Activated T-helper 9 cell treated with anti-CD3 and anti-CD28 coated beads, Interleukin-2, amount 50 U/mL, for 16 hours (primary cell): Measurements from ENCODE around the gene MYRFL.
"Not testable (repeated sequence)": the region's sequence is repeated elsewhere in the genome, so short reads cannot be mapped to it uniquely, and the experiment has no call there.

Experiments used
- DNase-seq: peaks from one replicate; pipeline ENCODE4 v3.0.0-alpha.2; 2020; ENCODE audit warnings: low read depth

Gene MYRFL

DNA sequence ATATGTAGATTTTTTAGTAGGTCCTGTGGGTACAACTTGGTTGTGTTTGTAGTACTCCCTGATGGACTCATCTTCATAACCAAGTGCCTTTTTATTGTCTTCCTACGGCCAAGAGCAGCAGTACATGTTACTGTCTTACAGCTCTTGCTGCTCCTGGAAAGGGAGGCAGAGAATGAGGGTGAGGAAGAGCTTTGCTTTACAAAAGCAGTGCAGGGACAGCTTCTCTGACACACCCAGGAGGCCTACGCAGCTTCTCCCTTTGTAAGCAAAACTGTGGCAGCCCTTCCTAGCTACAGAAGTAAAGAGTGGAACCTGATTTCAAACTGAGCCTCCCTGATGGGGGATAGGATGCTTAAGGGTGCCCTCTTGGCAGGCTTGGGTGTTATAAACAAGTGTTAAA is 18.6 kb downstream of the MYRFL start:
- no peak for DNase-seq

DNA sequence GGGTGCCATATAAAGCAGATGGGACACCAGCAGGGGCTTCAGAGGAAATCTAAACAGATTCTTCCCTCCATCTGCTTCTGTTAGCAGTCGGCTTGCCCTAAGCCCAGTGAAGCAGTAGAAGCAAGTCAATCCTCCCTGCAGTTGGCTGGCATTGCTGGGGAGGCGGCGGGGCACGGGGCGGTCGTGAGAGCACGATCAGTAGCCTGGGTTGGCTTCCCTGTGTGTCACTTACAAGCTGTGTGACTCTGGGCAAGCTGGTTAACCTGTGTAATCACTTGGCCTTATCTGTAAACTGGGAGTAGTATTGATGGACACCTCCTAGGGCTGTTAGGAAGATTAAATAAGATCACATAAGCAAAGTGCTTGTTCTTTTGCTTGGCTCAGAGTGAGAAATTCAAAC is 19.4 kb downstream of the MYRFL start:
- DNase-seq, result no peak

DNA sequence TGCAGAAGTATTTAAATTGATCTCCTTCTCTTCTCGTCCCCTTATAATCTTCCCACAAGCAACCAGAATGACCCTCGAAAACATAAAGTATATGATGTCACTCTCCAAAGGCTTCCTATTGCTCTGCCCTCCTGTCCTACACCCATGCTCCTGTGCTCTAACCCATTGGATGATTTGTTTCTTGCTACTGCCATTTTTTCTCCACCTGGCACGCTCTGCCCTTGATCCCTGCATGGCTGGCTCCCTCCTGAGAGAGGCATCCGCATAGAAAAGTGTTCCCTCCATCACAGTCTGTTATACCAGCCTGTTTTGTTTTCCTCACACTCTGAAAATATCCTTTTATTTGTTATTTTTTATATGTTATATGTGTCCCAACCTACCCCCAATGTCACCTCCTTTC is 19.8 kb downstream of the MYRFL start:
- no peak for DNase-seq

DNA sequence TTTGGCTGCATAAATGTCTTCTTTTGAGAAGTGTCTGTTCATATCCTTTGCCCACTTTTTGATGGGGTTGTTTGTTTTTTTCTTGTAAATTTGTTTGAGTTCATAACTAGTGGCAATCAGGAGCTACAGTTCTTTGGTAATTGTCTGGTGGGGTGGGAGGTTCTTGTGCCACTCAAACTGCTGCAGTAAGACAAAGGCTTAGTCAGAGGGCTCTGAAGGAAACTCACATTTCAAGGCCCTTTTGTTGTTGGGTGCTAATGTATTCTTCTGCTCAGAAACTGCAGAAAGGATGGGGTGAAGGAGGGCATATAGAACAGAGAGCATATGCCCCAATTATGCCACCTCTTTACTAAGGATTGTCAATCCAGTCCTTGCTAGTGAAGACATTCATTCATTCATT is 21.9 kb downstream of the MYRFL start:
- DNase-seq, result no peak

DNA sequence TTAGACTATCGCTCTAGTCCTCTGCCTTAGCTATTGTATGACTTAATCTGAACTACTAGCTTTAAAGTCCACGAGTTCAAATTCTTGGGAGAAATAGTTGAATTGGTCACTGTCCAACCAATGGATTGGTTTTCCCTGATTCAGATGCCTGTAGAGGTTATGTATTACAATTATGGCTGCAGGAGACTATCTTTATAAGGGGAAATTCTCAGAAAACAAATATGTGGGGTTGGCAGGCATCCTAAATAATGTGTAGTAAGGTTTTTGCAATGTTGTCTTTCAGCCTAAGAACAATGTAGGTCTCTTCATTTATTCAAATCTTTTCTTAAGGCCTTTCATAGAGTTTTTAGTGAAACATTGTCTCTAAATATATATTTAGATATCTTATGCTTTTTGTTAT is 26.9 kb downstream of the MYRFL start:
- DNase-seq, result no peak

DNA sequence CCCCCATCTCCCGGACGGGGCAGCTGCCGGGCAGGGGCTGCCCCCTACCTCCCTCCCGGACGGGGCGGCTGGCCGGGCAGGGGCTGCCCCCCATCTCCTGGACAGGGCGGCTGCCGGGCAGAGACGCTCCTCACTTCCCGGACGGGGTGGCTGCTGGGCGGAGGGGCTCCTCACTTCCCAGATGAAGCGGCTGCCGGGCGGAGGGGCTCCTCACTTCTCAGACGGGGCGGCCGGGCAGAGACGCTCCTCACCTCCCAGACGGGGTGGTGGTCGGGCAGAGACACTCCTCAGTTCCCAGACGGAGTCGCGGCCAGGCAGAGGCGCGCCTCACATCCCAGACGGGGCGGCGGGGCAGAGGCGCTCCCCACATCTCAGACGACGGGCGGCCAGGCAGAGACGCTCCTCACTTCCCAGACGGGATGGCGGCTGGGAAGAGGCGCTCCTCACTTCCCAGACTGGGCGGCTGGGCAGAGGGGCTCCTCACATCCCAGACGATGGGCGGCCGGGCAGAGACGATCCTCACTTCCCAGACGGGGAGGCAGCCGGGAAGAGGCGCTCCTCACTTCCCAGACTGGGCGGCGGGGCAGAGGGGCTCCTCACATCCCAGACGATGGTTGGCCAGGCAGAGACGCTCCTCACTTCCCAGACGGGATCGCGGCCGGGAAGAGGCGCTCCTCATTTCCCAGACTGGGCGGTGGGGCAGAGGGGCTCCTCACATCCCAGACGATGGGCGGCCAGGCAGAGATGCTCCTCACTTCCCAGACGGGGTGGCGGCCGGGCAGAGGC is 28.3 kb downstream of the MYRFL start:
- not testable (repeated sequence) for DNase-seq

DNA sequence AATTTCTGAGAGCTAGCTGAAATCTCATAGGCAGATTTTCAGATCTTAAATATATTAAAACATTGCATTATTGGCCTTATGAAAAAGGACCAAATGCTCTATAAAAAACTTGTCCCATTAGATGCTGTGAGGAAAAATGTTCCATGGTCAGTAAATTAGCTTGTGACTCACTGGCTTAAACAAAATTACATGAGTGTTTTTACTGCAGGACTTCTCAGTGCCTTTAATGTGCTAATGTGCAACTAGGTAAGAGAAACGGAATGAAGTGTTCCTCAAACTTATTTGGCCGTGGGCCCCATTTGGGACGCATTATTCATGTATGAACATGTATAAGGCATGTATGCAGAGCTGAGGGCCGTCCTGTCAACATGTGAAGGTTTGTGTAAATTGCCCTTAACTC is 41.7 kb downstream of the MYRFL start:
- DNase-seq, result no peak

DNA sequence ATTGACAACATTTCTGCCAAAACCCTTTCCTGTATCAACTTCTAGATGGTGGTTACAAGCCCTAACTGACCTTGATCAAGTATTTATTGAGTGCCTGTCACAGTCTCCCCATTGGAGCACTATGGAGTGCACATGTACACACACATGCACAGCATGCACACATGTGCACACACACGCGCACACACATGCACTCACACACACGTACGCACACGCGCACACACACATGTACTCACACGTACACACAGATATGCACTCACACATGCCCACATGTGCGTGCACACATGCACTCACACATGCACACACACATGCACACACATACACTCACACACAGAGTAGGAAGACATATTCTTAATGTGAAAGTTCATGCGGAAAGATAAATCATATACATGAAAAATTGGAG is 43.7 kb downstream of the MYRFL start:
- no peak for DNase-seq

DNA sequence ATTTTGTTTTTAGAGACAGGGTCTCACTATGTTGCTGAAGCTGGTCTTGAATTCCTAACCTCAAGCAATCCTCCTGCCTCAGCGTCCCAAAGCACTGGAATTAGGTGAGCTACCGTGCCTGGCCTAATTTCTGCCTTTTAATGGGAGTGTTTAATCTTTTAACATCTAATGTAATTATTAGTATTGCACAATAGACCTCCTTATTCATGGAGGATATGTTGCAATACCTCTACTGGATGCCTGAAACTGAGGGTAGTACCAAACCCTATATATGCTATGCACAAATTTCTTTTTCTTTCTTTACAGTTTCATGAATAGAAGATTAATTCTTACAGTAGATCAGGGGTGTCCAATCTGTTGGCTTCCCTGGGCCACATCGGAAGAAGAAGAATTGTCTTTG is 47.8 kb downstream of the MYRFL start:
- no peak for DNase-seq

DNA sequence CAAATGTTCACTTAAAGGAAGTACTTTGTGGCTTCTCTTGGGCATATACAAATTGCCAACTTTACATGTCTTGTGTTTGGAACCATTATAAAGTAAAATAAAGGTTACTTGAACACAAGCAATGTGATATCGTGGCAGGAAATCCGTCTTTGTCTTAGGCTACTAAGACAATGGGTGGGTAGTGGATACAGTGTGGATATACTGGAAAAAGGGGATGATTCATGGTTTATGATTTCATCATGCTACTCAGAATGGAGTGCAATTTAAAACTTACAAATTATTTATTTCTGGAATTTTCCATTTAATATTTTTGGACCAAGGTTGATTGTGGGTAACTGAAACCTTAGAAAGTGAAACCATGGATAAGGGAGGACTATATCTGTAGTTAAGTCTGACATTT is 48.4 kb downstream of the MYRFL start:
- no peak for DNase-seq

DNA sequence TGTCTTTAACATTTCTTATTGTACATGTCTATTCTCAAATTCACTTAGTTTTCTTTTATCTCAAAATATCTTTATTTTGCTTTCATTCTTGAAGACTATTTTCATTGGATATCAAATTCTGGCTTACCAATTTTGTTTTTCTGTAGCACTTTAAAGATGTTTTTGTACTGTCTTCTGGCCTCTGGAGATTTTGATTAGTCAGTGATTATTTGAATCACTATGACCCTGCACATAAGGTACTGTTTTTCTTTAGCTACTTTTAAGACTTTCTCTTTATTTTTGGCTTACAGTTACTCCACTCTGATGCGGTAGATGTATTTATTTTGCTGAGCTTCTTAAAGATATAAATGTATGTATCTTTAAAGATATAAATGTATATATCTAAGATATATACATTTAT is 49.6 kb downstream of the MYRFL start:
- DNase-seq, result no peak

DNA sequence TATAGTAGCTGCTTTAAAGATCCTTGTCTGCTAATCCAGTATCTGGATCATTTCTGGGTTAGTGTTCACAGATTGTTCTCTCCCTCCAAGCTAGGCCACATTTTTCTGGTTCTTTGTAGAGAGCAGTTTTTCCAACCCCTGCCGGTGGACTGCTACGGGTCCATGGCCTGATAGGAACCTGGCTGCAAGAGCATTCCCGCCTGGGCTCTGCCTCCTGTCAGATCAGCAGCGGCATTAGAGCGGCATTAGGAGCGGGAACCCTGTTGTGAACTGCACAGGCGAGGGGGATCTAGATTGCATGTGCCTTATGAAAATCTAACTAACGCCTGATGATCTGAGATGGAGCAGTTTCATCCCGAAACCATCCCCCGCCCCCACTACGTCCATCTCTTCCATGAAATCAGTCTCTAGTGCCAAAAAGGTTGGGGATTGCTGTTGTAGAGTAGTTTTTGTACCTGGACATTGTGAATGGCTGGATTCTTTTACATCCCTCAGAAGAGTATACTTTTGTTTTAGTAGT is 50.4 kb downstream of the MYRFL start:
- DNase-seq, result no peak

DNA sequence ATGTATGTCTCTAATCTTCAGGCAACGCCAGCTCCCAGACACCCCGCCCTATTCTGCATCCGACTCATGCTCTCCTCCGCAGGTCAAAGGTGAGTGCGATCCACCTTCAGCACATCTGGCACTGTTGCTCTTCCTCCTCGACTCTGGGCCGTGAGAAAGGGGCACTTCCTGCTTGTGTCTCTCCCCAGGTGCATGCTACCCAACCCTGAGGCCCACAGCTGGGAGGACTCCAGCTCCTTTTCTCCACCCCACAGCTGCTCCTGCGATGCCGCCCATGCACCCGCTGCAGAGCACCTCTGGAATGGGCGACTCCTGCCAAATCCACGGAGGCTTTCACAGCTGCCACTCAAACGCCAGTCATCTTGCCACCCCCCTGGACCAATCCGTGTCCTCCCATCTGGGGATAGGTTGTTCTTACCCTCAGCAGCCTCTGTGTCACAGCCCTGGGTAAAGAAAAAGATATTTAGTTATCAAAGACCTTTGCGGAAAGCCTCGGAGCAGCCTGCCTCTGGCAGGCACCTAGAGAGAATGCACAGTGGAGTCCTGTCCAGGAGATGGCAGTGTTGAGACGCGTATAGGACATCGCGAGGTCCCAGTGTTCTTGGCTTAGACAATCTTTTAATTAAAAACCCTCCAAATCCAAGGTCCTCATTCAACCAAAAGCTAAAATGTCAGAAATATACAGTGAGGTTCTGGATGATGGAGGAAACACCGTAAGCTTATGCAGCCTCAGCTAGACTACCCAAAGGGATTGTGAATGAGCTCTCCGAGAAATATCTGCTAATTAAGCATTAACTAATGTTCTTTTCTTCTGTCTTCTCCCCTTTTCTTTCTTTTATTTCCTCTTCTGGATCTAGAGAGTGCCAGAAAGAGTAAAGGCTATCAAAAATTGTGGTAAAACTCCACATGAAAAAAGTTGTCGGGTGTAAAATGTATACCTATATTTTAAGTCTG is 54.3 kb downstream of the MYRFL start:
- peak; percentile 25 for DNase-seq

DNA sequence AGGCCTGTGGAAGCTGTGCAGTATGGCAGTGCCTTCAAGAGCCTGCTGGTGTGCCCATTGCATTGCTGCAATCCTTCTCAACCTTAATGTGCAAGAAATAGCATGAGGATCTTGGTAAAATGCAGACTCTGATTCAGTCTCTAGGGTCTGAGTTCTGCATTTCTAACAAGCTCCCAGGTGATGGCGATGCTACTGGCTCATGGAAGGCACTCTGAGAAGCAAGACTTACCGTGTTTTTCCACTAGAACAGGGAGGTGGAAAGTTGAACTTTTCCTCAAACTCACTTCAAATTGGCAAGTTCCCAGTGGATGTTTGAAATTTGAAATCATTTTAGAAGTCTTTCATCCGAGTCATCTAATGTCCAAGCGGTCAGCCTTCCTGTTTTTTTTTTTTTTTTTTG is 55.5 kb downstream of the MYRFL start:
- DNase-seq, result no peak

DNA sequence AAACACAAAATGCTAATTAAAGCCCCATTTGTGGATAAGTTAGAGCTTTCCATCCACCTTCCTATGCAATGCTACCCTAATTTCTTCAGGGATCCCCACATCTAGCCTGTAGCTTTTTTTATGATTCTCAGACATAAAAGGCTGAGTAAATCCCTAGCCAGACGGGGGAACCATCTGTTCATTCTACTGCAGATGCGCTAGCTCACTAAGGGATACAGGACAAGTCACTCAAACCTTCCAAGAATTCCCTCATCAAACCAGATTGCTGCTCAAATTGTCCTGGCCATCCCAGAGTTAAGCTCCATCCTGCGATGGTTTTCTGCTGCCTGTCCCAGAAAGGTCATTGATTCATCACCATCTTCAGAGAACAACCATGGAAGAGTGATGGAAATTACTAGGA is 56.7 kb downstream of the MYRFL start:
- DNase-seq, result no peak

DNA sequence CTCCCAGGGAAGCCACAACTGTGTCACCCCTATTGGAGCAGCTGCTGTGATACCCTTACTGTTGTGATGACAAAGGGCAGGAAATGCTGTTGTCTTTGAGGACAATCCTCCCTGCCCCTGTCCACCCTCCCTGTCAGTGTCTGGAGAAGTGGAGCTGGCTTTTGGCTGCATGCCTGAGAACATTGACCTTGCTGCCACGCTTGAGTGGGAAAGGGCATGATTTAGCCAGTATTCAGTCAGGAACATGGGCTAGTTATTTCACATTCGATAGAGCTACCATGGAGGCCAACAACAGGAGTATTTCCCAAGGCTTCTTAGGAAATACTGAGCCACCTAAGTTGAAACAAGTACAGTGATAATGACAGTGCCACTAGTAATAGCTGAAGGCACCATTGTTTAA is 59.4 kb downstream of the MYRFL start:
- no peak for DNase-seq

DNA sequence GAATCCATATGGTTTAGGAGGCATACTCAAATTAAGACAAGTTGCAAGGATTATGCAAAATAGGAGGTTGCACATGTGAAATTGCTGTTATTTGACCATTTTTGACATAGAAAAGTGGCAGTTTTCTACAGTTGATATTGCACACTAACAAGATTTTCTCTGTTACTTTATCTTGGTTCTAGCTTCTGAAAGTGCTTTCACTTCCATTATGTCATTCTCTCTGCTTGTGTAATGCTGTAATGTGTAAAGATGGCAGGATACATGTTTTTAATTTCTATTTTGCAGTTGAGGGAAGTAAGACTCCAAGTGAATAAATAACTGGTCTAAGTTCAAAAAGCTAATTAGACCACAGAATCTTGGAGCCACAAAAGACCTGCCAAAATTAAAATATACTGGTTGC is 60.6 kb downstream of the MYRFL start:
- no peak for DNase-seq

DNA sequence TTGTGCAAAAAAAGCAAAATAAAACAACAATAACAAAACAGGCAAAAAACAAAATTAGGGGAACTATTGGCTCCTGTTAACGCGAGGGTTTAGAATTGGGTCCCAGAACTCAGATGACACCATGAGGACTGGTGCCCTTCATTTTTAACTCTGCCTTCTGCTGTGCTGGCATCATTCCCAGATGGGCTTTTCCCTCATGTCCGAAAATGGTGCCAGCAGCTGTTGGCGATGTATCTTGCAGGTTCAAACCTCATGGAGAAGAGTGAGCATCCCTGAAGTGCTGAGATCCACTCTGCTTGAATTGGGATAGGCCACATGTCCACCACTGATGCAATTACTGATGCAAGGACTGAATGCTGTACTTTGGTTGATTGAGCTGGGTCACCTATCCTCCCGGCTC is 61.1 kb downstream of the MYRFL start:
- no peak for DNase-seq

DNA sequence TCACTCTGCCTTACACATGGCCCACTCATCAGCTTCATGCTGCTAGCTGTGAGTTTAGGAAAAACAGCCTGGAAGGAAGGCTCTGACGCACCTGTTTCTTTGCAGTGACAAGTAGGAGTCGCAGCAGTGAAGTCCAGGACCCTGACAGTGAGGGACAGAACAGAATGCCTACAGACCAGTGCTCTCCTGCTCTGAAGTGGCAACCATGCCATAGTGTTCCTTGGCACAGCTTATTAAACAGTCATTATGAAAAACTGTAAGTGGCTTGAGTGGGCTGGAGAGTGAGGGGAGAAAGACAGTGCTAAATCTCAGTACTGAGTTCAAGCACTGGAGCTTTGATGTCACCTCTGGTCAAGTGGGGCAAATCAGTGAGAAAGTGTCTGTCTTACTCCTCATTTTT is 61.7 kb downstream of the MYRFL start:
- DNase-seq, result no peak

DNA sequence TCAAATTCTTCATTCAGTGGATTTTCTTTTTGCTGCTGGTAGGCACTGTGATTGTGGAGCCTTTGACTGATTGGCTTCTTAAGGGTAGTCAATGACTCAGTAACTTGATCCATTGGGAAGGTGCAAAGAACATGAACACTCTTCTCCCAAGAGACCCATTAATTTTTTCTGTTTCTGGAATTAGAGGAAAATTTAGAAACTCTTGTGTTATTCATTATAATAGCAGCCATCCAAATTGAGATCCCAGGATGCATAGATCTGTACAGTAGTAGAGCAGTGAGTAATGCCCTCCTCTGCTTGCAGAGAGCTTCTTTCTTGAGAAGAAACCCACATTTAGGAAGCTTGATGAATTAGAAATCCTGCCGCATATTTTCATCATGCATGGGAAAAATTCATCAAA is 63.9 kb downstream of the MYRFL start:
- no peak for DNase-seq

DNA sequence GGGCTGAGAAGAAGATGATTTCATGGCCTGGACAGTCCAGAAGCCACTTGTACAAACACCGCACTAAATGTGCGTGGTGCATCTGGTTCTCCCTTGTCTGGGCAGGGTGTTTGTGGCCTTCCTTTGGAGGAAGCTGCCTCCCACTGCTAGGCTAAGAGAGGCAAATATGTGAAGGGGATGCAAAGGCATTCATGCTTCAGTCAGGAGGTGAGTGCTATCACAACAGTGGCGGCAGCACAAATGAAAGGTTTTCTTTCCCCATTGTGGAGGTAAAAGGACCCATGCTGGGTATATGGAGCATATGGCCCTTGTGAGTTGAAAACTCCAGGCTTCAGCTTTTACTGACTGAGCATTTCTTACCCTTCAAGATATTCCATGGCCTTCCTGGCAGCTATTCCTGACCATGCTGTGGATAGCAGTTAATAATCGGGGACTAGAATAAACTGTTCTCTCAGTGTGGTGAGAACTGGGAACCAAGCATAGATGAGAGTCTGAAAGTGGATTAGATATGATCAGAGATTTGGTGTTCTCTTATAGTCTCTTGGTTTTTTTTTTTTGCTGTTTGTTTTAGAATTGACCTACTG is 69.9 kb downstream of the MYRFL start:
- DNase-seq, result no peak

DNA sequence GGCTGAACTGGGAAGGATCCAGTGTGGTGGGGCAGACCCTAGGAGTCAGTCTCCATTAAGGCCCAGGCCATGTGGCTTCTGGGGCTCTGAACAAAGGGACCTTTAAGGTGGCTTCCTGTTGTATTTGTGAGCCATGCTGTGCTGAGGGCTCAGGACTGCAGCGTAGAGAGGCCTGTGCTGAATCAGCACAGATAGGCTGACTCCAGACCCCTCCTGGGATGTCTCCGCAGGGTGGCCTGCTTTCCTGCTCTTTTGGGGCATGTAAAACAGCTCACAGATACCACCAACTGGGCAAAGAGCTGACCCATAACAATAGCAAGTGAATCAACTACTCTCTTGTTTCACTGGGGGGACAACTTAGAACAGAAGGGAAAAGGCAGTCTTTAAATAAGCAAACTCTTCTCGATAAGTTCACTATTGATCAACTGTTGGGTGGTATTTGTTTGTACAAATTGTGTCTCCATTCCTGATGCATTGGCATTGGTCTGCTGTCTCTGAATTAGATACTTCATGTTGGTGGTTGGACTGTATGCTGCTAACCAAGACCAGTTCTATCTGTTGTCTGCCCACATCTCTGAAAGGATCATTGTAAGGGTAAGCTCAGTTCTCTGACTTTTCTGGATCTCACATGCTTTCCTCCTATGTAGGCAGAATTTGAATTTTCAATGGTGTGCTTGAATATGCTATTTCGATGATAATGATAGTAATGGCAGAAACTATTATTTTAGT is 71.8 kb downstream of the MYRFL start:
- no peak for DNase-seq
